Measurements from ENCODE around the gene TRIM17. TPM values are rescaled to one million over a fixed set of nuclear protein-coding genes. Genes with fewer than 3 reads are reported as not detected.

The TRIM17 gene
- total and polyA plus RNA-seq, 2 experiments from 2014 or later, result 11.8 to 17.9 TPM

DNA sequence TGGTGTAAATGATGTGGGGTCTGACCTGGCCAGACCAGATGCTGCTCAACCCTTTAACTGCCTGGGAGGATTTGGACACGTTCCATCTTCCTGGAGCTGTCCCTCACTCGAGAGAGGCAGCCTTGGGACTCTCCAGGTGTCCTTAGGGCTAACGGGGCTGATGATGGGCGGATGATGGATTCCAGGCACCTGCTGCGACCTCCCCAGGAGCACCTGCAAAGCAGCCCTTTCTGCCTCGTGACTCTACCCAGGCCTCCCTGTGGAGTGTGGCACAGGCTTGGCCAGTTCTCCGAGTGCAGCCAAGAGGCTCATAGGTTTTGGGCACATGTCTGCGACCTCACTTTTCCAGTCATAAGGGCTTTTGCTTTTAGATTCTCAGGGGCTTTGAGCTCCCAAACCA, 12.3 kb upstream of the TRIM17 start:
- TF ChIP-seq CTCF (IDR thresholded peaks at IDR 0.05; ENCODE audit: low read depth, low read length), result no peak
- DNase-seq (ENCODE audit: low read depth in 1 of 2, low spot score in 1 of 2), result no peak
- H3K4me3 ChIP-seq, result no peak overlapping the region
- peaks cover 8% of the 10 kb centered on the region for H3K4me1 ChIP-seq (ENCODE audit: low read depth)
- no peaks in the 10 kb centered on the region for H3K9me3 ChIP-seq (ENCODE audit: low read depth)
- no peaks in the 10 kb centered on the region for H3K36me3 ChIP-seq
- no peak overlapping the region for H3K27ac ChIP-seq
- no peaks in the 10 kb centered on the region for H3K27me3 ChIP-seq

DNA sequence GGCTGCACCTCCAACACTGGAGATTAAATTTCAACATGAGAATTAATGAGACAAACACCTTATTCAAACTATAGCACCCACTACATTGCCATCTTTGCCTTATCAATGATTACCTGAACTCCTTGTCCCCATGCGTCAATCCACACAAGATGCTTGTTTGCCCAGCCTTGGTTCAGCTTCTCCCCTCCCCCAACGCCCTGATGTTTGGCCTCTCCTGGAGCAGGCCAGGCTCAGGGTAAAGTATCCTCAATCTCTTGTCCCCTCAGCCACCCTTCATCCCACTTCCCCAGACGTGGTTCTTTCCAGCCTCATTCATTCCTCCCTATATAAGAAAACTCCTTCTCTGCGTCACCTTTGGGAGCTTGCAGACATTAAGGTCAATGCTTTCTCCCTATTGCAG, 11.8 kb upstream of the TRIM17 start:
- H3K4me1 ChIP-seq (ENCODE audit: low read depth), result peaks cover 4% of the 10 kb centered on the region

GRCh38 chr1:228426518-228427175, 10.0 kb upstream of the TRIM17 start:
- H3K36me3 ChIP-seq, result no peaks in the 10 kb centered on the region
- H3K27me3 ChIP-seq, result no peaks in the 10 kb centered on the region
- H3K27ac ChIP-seq, result no peak overlapping the region
- no peaks in the 10 kb centered on the region for H3K9me3 ChIP-seq (ENCODE audit: low read depth)
- no peak for DNase-seq (ENCODE audit: low read depth in 1 of 2, low spot score in 1 of 2)
- TF ChIP-seq CTCF (IDR thresholded peaks at IDR 0.05; ENCODE audit: low read depth, low read length), result no peak
- no peak overlapping the region for H3K4me3 ChIP-seq
- no peaks in the 10 kb centered on the region for H3K4me1 ChIP-seq (ENCODE audit: low read depth)

More for the DNA sequence above, 11.8 kb upstream of the TRIM17 start:
- no peak for TF ChIP-seq CTCF (IDR thresholded peaks at IDR 0.05; ENCODE audit: low read depth, low read length)
- no peak overlapping the region for H3K4me3 ChIP-seq
- no peaks in the 10 kb centered on the region for H3K27me3 ChIP-seq
- no peaks in the 10 kb centered on the region for H3K9me3 ChIP-seq (ENCODE audit: low read depth)
- no peaks in the 10 kb centered on the region for H3K36me3 ChIP-seq
- DNase-seq (ENCODE audit: low read depth in 1 of 2, low spot score in 1 of 2), result no peak
- no peak overlapping the region for H3K27ac ChIP-seq

DNA sequence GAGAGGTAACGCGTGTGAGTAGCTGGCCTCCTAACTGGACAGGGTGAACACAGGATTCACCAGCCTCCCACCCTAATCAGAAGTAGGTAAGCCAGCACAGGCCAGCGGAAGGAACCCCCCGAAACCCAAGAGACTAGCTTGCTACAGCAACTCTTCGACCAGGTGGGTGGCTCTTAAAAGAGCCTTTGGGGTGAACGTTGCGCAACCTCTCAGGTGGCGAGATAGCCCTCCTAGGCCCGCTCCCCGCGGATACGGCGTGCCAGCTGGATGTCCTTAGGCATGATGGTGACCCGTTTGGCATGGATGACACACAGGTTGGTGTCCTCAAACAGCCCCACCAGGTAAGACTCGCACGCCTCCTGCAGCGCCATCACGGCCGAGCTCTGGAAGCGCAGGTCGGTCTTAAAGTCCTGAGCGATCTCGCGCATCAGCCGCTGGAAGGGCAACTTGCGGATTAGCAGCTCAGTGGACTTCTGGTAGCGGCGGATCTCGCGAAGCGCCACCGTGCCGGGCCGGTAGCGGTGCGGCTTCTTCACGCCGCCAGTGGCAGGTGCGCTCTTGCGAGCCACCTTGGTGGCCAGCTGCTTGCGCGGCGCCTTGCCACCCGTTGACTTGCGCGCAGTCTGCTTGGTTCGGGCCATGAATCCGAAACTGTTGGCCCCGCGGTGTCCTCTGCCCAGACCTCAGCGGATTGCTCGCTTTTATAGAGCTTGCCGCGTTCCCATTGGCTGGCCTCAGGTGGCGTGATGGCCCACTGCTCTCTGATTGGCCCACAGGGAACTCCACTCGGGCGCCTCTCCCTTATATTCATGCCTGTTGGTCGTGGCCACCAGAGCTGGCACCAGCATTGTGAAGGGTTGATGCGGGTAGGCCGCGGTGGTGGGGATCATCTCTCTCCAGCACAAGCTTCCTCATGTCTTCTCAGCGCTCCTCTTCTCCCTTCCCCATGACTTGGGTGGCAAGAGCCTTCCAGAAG, 8.3 kb upstream of the TRIM17 start:
- H3K4me1 ChIP-seq (ENCODE audit: low read depth), result no peaks in the 10 kb centered on the region
- no peaks in the 10 kb centered on the region for H3K36me3 ChIP-seq
- no peaks in the 10 kb centered on the region for H3K27me3 ChIP-seq
- no peak overlapping the region for H3K4me3 ChIP-seq
- no peak for TF ChIP-seq CTCF (IDR thresholded peaks at IDR 0.05; ENCODE audit: low read depth, low read length)
- H3K9me3 ChIP-seq (ENCODE audit: low read depth), result no peaks in the 10 kb centered on the region
- no peak for DNase-seq (ENCODE audit: low read depth in 1 of 2, low spot score in 1 of 2)
- H3K27ac ChIP-seq, result no peak overlapping the region

GRCh38 chr1:228423404-228424053, 6.9 kb upstream of the TRIM17 start:
- DNase-seq (ENCODE audit: low read depth in 1 of 2, low spot score in 1 of 2), result no peak
- Histone ChIP-seq H3K4me3 (no peak overlapping the region), H3K36me3 (no peaks in the 10 kb centered on the region), H3K9me3 (ENCODE audit: low read depth) (no peaks in the 10 kb centered on the region), H3K27ac (no peak overlapping the region), H3K27me3 (no peaks in the 10 kb centered on the region), H3K4me1 (ENCODE audit: low read depth) (no peaks in the 10 kb centered on the region)
- no peak for TF ChIP-seq CTCF (IDR thresholded peaks at IDR 0.05; ENCODE audit: low read depth, low read length)

All from cardiac muscle cell (in vitro differentiated cells and primary cell).